ENCODE results near the gene PIEZO1.

GRCh38 chr16:88833086-88833485 lies 48.1 kb upstream of the PIEZO1 start:
- TF ChIP-seq GATA3 (IDR thresholded peaks at IDR 0.05; ENCODE audit: low read depth, low read length), result no peak
- TF ChIP-seq GATA2 (IDR thresholded peaks at IDR 0.05; ENCODE audit: low read depth, low read length), result no peak
